Osteocyte (in vitro differentiated cells): ENCODE data around the gene ACTL7A. TPM values are rescaled to one million over a fixed set of nuclear protein-coding genes. Genes with fewer than 3 reads are reported as not detected.

ENCODE experiments used
- DNase-seq: peaks from one replicate; pipeline ENCODE4 v3.0.0; 2021; ENCODE audit warnings: mixed read lengths; ENCODE audit not compliant: unreplicated experiment; ENCODE audit errors: extremely low spot score
- H3K27ac Mint-ChIP-seq: one replicate; pipeline ENCODE4 v1.8.0; 2021; ENCODE audit warnings: mild to moderate bottlenecking, mixed read lengths; ENCODE audit not compliant: unreplicated experiment
- H3K27me3 Mint-ChIP-seq: one replicate; pipeline ENCODE4 v1.8.0; 2021; ENCODE audit warnings: mixed read lengths; ENCODE audit not compliant: unreplicated experiment
- H3K36me3 Mint-ChIP-seq: one replicate; pipeline ENCODE4 v1.8.0; 2021; ENCODE audit warnings: mixed read lengths; ENCODE audit not compliant: unreplicated experiment
- H3K4me1 Mint-ChIP-seq: one replicate; pipeline ENCODE4 v1.8.0; 2021; ENCODE audit warnings: mixed read lengths; ENCODE audit not compliant: unreplicated experiment
- H3K4me3 Mint-ChIP-seq: one replicate; pipeline ENCODE4 v1.8.0; 2021; ENCODE audit warnings: mild to moderate bottlenecking, moderate library complexity, mixed read lengths; ENCODE audit not compliant: unreplicated experiment
- H3K9me3 Mint-ChIP-seq: one replicate; pipeline ENCODE4 v1.8.0; 2021; ENCODE audit warnings: mixed read lengths; ENCODE audit not compliant: unreplicated experiment
- CTCF ChIP-seq: fragments of 200-600 bp; sonication (generic); IDR thresholded peaks from 2 replicates; pipeline ENCODE4 v1.5.0; 2021; ENCODE audit warnings: antibody characterized with exemption, mild to moderate bottlenecking, moderate library complexity
- total RNA-seq: library from RNA; stranded (reverse); gene quantifications from 2 replicates; pipeline ENCODE4 v1.2.1, GENCODE V29; 2021

ACTL7A gene
- total RNA-seq, 1 donor from 2014 or later: not detected

GRCh38 chr9:108860764-108861163, 1.3 kb upstream of the ACTL7A start:
- Mint-ChIP-seq H3K4me1 (no peaks in the 10 kb centered on the region), H3K4me3 (no peak overlapping the region), H3K27me3 (no peaks in the 10 kb centered on the region), H3K27ac (no peak overlapping the region), H3K36me3 (no peaks in the 10 kb centered on the region), H3K9me3 (no peaks in the 10 kb centered on the region)
- no peak for DNase-seq
- TF ChIP-seq CTCF: no peak

- H3K4me3 Mint-ChIP-seq: no peak overlapping the region
- no peak for TF ChIP-seq CTCF
- H3K27me3 Mint-ChIP-seq: no peaks in the 10 kb centered on the region
- H3K9me3 Mint-ChIP-seq: no peaks in the 10 kb centered on the region
- no peak overlapping the region for H3K27ac Mint-ChIP-seq
- no peaks in the 10 kb centered on the region for H3K4me1 Mint-ChIP-seq
- no peak for DNase-seq
- H3K36me3 Mint-ChIP-seq: no peaks in the 10 kb centered on the region
Measured at GRCh38 chr9:108861464-108861863, 602 bp upstream of the ACTL7A start.

GRCh38 chr9:108863891-108864290, 1.8 kb downstream of the ACTL7A start:
- no peak for TF ChIP-seq CTCF
- Mint-ChIP-seq H3K4me1 (peaks cover under 1% of the 10 kb centered on the region), H3K4me3 (no peak overlapping the region), H3K36me3 (peaks cover 15% of the 10 kb centered on the region), H3K9me3 (no peaks in the 10 kb centered on the region), H3K27me3 (no peaks in the 10 kb centered on the region), H3K27ac (no peak overlapping the region)
- DNase-seq: no peak

- Mint-ChIP-seq H3K4me3 (no peak overlapping the region), H3K27me3 (no peaks in the 10 kb centered on the region), H3K36me3 (peaks cover 21% of the 10 kb centered on the region), H3K27ac (no peak overlapping the region), H3K9me3 (no peaks in the 10 kb centered on the region), H3K4me1 (peaks cover 6% of the 10 kb centered on the region)
- no peak for TF ChIP-seq CTCF
- no peak for DNase-seq
Measured at GRCh38 chr9:108864446-108864845, 2.4 kb downstream of the ACTL7A start.

- Mint-ChIP-seq H3K9me3 (no peaks in the 10 kb centered on the region), H3K36me3 (peaks cover 22% of the 10 kb centered on the region), H3K27ac (no peak overlapping the region), H3K4me1 (peaks cover 8% of the 10 kb centered on the region), H3K4me3 (no peak overlapping the region), H3K27me3 (no peaks in the 10 kb centered on the region)
- DNase-seq: no peak
- no peak for TF ChIP-seq CTCF
Measured at GRCh38 chr9:108865037-108865436, 3.0 kb downstream of the ACTL7A start.
